HG02884 (cell line): ENCODE results near the gene STK25.
"Not testable (repeated sequence)": the region's sequence is repeated elsewhere in the genome, so short reads cannot be mapped to it uniquely, and the experiment has no call there.

Experiments
- ATAC-seq: cut with Tn5 transposase; IDR thresholded peaks from one replicate; pipeline ENCODE4 v1.9.1; 2021; ENCODE audit warnings: mild to moderate bottlenecking, moderate library complexity; ENCODE audit not compliant: unreplicated experiment

The STK25 gene

GRCh38 chr2:241540401-241540770, 32.0 kb upstream of the STK25 start:
- no peak for ATAC-seq

DNA sequence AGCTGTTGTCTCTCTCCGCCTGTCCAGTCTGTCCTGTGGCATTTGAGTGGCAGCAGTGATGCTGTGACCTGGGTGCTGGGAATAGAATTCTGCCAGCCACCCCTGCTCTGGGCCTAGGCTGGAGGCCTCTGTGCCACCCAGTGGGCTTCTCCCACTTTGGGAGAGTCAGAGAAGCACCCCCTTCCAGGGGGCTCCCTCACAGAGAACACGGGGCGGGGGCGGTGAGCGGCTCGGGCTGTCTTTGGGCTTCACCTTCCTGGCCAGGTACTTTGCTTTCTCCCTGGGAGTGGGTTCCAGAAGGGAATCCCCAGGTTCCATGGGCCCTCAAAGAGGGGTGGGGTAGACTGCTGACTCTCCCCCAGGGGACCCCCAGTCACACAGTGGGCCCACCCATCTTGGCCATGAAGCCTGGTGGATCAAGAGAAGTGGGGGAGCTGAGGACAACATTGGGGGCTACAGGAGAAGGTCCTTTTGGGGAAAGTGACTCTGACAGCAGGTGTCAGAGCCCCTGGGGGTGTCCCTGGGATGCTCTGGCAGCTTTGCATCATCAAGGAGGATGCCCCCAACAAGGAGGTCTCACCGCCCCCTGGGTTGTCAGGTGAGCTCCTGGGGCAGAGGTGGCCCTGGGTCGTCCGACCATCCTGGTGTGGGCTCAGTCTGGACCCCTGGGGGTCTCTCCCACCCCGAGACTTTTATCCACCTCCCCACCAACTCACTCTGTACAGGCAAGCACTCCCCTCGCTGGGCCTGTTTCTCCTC, 31.4 kb upstream of the STK25 start:
- ATAC-seq: no peak

DNA sequence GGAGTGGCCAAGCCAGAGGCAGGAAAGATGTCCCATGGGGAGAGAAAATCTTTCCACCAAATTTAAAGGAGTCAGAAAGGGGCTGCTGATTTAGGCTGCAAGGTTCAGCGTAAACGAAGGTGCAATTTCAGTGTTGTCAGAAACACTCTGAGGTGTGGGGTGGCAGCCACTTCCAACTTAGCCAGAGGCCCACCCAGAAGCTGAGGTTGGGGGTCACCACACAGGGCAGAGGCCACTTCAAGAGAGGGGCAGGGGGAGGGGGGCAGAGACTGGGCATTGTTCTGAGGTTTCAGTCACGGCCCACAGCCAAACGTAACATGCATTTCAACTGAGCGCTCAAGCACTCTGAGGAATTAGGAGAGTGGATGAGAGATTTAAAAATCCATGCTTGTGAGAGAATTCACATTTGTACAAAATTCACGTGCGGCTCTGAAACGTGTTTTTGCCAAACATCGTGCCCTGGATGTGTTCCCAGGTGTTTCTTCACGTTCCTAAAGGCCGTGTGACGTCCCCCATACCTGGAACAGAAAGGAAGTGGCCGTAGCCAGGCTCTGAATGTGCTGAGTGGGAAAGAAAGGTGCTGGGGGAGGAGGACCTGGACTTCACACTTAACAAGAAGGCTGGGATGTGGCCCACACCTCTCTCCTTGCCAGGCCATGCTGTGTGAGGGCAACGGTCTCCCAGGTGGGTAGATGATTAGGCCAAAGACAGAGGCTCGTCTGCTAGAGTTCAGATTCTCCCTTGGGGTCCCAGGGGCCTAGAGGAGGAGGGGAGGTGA, 30.6 kb upstream of the STK25 start:
- ATAC-seq: no peak

GRCh38 chr2:241535871-241536655, 27.7 kb upstream of the STK25 start:
- ATAC-seq: no peak

- ATAC-seq: no peak
Measured at GRCh38 chr2:241534701-241535375, 26.5 kb upstream of the STK25 start.

- ATAC-seq: no peak
Measured at GRCh38 chr2:241534293-241534692, 25.9 kb upstream of the STK25 start.

DNA sequence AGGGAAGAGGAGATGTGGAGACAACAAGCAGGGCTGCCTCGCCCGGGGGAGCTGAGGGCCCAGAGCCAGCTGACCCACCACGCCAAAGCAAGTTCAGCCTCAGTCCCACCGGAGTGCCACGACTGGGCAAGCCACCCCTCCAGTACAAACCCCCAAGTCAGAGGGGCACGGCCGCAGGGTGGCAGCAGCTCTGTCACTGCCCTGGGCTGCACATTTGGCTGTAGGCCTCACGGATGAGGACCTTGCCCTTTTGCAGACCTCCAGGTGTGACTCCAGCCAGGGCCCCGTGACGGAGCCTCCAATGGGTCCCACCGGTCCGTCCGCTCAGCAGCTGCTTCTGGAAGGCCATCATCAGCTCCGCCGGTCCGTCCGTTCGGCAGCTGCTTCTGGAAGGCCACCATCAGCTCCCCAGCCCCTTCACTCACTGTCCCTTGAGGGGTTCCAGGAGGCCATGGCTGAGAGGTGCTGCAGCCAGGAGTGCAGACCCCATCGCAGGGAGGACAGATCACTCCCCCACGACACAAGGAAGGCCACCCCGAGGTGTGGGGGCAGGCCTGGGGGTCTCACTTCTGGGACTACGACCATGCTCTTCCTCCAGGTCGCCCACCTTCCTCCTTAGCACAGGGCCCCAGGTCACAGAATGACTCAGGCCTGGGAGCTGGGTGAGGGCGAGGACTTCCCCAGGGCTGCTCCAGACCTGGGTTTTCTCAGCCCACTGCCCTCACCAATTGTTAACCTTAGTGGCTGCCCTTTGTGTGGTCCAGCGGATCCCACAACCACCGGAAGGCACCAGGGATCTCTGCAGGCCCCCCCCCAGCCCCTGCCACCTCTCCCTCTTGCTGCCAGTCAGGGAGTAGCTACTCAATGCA, 24.6 kb upstream of the STK25 start:
- no peak for ATAC-seq

- ATAC-seq: no peak
Measured at GRCh38 chr2:241532168-241532567, 23.8 kb upstream of the STK25 start.

DNA sequence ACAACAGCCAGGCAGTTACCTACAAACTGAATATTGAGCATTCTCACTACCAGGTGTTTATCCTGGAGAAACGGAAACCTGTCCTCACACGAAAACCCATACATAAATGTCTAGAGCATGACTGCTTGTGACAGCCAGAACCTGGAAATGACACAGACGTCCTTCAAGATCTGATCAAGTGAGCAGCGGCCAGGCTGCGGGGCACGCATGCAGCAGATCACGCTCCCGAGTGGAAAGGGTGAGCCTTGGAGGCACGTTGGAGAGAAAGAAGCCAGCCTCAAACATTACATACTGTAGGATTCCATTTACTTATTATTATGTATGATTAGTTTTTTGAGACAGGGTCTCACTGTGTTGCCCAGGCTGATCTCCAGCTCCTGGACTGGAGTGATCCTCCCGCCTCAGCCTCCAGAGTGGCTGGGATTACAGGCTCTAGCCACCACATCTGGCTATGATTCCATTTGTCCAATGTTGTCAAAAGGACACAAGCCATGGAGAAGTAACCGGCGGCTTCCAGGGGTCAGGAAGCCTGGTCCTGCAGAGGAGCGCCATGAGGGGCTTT, 22.9 kb upstream of the STK25 start:
- ATAC-seq: no peak

DNA sequence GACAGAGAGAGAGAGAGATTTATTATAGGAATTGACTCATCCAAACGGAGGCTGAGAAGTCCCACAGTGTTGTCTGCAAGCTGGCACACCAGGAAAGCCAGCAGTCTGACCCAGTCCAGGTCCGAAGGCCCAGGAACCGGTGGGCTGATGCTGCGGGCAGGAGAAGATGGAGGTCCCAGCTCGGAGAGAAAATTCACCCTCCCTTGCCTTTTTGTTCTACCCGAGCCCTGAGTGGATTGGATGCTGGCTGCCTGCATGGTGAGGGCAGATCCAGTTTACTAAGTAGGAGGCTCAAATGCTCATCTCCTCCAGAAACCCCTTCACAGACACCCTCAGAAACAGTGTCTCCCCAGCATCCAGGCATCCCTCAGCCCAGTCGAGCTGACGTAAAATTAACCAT, 22.2 kb upstream of the STK25 start:
- no peak for ATAC-seq

DNA sequence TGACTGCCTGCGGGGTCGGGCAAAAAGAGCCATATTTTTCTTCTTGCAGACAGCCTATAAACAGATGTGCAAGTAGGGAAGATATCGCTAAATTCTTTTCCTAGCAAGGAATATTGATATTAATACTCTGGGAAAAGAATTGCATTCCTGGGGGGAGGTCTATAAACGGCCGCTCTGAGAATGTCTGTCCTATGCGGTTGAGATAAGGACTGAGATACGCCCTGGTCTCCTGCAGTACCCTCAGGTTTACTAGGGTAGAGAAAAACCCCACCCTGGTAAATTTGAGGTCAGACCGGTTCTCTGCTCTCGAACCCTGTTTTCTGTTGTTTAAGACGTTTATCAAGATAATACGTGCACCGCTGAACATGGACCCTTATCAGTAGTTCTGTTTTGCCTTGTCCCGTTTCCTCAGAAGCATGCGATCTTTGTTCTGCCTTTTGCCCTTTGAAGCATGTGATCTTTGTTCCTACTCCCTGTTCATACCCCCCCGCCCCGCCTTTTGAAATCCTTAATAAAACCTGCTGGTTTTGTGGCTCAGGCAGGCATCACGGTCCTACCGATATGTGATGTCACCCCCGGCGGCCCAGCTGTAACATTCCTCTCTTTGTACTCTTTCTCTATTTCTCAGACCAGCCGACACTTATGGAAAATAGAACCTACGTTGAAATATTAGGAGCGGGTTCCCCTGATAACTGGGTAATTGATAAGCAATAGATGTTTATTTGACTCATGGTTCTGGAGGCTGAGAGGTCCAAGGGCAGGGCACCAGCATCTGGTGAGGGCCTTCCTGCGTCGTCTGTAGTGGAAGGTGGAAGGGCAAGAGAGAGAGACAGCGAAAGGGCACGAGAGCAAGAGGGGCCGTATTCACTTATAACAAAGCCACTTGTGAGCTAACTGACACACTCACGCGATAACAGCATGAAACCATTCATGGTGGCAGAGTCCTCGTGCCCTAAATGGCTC, 17.7 kb upstream of the STK25 start:
- not testable (repeated sequence) for ATAC-seq

DNA sequence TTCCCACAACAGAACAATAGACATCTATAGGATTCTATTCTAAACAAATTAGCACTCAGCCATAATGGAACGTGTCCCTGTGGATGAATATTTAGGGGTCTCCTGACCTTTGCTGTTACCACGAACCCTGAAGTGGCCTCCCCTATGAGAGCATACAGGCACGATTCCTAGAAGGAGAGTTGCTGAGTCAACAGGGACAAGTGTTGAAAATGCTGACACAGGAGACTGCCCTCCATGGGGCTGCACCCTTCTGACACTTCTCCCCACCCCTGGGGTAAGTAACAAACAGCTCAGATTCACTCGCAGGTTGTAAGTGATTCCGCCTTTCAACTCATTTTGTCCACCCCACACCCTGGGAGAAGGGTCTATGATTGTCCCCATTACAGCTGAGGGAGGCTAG, 14.1 kb upstream of the STK25 start:
- ATAC-seq: no peak

- no peak for ATAC-seq
Measured at GRCh38 chr2:241519669-241520068, 11.3 kb upstream of the STK25 start.

- no peak for ATAC-seq
Measured at GRCh38 chr2:241517297-241517696, 8.9 kb upstream of the STK25 start.

- no peak for ATAC-seq
Measured at GRCh38 chr2:241516520-241516965, 8.2 kb upstream of the STK25 start.

GRCh38 chr2:241514986-241515737, 6.8 kb upstream of the STK25 start:
- ATAC-seq: no peak

DNA sequence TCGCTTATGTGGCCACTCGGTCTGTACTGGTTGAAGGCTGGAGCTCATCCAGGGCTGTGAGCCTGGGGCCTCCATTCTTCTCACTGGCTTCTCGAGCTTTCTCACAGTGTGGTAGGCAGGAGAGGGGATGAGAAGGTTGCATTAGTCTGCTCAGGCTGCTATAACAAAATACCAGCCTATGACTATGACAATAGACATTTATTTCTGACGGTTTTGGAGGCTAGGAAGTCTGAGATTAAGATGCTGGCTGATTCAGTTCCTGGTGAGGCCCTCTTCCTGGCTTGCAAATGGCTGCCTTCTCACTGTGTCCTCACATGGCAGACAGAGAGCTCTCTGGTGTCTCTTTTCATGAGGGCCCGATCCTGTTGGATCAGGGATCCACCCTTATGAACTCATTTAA, 6.2 kb upstream of the STK25 start:
- ATAC-seq: no peak
